HG02870 (cell line): ENCODE data around the gene LARP1.

Experiments used
- ATAC-seq: cut with Tn5 transposase; IDR thresholded peaks from one replicate; pipeline ENCODE4 v1.9.1; 2021; ENCODE audit warnings: mild to moderate bottlenecking, moderate library complexity; ENCODE audit not compliant: unreplicated experiment

The LARP1 gene

DNA sequence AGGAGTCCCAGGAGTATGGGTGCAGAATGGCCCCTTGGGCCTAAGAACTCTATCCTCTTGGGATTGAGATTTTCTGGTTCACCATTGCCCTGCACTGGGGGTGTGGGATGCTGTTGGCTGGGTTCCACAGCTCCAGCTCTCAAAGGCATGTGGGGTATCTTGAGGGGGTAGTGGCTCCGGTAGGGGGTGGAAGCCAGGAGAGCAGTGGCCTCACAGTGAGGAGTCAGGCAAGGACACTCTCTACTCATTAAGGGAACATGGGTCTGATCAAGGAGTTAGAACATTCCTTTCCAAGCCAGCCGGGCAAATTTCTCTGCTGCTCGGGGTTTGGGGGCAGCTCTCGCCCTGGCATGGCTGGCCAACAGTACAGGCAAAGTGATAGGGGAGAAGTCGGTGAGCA, 33.0 kb downstream of the LARP1 start:
- no peak for ATAC-seq

DNA sequence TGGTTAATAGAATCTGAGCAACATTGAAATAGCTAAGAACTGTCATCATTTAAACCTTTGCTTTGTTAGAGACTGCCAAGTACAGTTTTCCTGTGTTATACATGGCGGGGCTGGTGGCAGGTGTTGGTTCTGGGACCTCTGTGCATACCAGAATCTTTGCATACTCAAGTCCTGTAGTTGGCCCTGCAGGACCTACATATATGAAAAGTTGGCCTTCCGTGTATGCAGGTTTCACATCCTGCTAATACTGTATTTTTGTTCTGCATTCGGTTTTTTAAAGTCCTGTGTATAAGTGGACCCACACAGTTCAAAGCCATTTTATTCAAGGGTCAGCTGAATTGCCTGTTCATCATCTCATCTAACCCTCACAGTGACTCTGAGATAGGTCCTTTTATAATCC, 36.4 kb downstream of the LARP1 start:
- ATAC-seq: peak; percentile 89

GRCh38 chr5:154793599-154794524, 38.7 kb downstream of the LARP1 start:
- no peak for ATAC-seq

GRCh38 chr5:154794525-154795234, 39.5 kb downstream of the LARP1 start:
- ATAC-seq: no peak

DNA sequence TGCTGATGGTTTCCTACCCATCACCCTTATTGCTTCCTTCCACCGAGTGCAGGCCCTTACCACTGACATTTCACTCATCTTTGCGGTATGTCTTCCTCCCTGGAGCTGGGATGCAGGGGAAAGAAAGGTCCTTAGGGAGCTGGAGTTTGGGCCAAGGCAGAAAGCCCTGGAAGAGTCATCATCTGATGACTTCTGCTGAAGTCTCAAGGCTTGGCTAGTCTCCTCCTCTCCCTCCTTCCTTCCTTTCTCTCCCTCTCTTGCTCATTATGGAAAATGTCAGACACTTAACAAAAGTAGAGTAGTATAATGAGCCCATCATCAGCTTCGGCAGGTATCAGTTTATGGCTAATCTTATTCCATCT, 40.0 kb downstream of the LARP1 start:
- ATAC-seq: no peak

DNA sequence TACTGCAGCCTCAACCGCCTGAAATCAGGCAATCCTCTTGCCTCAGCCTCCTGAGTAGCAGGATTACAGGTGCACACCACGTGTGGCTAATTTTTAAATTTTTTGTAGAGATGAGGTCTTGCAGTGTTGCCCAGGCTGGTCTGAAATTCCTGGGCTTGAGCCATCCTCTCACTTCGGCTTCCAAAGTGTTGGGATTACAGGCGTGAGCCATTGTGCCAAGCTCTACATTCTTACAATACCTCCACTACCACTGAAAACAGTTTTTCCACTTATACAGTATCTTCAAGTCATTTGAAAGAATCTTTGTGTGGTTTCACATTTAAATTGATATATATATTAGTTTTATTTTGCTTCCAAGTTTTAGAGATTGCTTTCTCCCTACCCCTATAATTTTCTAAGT, 42.6 kb downstream of the LARP1 start:
- no peak for ATAC-seq

- no peak for ATAC-seq
Observed at GRCh38 chr5:154800582-154800981, 45.4 kb downstream of the LARP1 start.

- no peak for ATAC-seq
Observed at GRCh38 chr5:154801083-154801482, 45.9 kb downstream of the LARP1 start.

GRCh38 chr5:154802050-154802449, 46.9 kb downstream of the LARP1 start:
- no peak for ATAC-seq

DNA sequence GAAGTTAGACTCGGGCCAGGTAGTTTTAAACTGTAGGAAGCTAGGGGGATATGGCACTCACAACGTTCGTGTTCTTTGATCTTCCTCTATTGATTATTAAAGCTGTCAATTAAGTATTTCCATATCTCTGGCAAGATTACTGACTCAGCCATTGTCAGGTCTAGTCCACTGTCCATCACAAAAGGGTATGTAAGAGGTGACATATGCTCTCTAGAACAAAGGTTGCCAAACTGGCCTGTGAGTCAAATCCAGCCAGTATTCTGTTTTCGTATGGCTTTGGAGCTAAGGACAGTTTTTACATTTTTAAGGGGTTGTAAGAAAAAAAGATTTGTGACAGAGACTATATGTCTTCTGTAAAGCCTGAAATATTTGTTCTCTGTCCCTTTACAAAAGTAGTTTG, 51.0 kb downstream of the LARP1 start:
- no peak for ATAC-seq

DNA sequence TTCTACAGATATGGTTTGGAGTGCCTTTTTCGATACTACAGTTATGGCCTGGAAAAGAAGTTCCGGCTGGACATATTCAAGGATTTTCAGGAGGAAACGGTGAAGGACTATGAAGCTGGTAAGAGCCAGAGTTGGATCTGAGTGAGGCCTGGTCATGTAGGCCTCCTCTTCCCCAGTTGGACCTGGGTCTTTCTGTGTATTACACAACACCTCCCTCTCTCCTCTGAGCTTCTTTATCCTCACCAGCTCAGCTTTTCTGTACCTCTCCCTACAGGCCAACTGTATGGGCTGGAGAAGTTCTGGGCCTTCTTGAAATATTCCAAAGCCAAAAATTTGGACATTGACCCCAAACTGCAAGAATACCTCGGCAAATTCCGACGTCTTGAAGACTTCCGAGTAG, 56.1 kb downstream of the LARP1 start:
- ATAC-seq: no peak

- peak; percentile 70 for ATAC-seq
Observed at GRCh38 chr5:154811653-154812465, 56.7 kb downstream of the LARP1 start.

GRCh38 chr5:154813158-154813557, 58.0 kb downstream of the LARP1 start:
- no peak for ATAC-seq

- no peak for ATAC-seq
Observed at GRCh38 chr5:154813736-154814135, 58.6 kb downstream of the LARP1 start.

DNA sequence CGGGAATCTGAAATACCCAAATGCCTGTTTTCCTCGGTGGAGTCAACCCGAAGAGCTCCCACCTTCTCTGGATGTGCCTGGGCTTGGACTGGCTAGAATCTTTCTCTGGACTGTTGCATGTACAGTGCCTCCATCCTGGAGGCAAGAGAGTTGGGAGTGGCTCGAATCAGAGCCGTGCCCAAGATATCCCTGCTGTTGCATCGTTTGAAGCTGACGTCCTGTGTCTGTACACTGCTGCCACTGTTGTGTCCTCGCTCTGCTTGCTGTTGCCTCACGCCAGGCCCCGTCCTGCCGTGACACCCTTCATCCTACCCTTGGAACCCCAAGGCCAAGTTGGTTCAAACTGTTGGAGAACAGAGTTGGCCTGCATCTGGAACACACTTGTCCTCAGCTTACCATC, 59.8 kb downstream of the LARP1 start:
- ATAC-seq: no peak

GRCh38 chr5:154815684-154816247, 60.6 kb downstream of the LARP1 start:
- no peak for ATAC-seq

DNA sequence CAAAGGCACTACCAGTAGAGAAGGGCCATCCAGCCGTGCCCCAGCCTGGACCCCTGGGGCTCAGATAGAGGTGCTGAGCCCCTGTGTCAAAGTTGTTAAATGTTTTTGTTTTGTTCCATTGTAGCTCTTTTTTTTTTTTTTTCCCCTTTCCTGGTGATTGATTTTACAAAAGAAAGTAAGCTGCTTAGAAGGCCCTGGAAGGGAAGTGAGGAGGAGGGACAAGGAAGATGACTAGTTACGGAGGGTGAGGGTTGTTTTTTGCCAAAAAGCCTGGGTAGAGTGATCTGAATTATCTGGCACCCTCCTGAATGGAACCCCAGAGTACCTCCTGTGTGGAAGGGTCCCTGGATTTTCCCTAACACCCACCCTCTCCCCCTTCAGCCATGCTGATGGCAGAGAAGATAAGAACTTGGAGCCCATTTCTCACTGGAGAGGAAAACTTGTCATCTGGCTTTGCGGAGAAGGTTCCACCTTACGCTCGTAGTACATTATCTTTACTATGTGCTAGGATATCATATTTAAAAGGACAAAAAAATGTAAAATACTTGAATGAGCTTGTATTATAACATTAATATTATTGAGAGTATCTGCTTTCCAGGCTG, 61.8 kb downstream of the LARP1 start:
- ATAC-seq: no peak

DNA sequence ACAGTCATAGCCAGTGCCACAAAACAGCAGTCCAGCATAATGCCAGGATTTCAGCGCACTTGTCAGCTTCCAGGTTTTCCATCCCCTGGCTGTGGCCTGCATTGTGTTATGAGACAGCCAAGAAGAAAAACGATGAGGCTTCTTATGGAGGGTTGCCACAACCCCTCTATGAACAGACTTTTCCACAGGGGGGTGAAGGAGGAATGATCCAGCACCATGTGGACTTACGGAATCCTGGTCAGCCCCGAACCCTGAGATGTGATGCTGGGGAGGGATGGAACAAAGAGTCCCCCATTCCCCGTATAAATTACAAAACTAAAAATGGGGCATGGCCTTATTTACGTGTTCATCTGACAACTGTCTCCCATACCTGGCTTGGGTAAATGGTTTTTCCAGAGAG, 62.6 kb downstream of the LARP1 start:
- ATAC-seq: no peak

DNA sequence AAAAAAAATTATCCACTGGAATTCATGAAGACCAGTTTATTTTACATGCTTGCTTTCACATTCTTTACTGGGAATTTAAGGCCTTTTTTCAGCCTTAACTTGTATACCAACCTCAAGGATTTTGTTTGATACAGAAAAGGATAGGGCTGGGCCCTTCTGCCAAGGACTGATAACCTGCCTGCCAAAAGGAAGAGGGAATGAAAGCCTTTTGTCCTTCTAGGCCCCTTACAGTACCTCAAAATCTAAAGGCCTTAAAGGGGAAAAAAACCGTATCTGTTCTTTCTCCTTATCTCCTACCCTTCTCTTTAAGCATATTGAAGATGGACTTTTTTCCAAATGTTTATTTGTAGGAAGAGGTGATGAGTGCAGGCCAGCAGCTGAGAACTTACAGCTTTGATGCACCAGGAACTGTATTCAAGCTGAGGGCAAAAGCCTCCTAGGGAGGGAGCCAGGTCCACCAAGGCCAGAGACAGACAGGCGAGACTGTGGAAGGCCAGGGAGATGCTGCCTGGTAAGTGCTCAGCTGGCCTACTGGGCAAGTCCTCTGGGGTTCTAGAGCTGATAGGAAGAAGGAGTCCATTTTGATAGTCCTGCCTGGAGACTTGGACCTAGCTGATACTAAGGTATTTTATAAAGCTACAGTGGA, 63.4 kb downstream of the LARP1 start:
- ATAC-seq: no peak

DNA sequence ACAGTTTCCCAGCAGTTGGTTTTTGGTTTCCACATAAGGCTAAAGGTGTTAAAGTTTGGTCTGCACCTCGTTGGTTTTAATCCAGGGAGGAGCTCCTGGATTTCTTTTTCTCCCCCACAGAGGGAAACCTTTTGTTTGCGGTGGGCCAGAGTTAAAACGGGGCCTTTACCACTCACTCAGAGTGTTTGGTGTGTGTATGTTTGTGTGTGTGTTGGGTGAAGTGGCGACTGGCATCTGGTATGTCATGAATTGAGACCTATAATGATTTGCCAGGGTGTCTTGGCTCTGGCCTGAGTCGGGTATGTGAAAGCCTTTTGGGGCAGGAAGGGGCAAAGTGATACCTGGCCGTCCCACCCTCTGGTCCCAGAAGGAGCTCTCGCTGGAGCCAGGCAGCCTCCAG, 64.4 kb downstream of the LARP1 start:
- no peak for ATAC-seq
